GM06990 (cell line): Measurements from ENCODE around the gene ATG16L2.

Experiments used
- DNase-seq: peaks from one replicate; pipeline ENCODE4 v3.0.0-alpha.2; 2011; ENCODE audit not compliant: insufficient read length; ENCODE audit errors: extremely low read depth
- H3K27me3 ChIP-seq: replicated peaks from 2 replicates; pipeline ENCODE4 v1.6.0; 2011; ENCODE audit warnings: low read length; ENCODE audit not compliant: control insufficient read depth, insufficient read depth
- H3K36me3 ChIP-seq: 2 replicates; pipeline ENCODE4 v1.5.1; 2011; ENCODE audit warnings: low read length; ENCODE audit not compliant: control insufficient read depth, insufficient read depth
- H3K4me3 ChIP-seq: replicated peaks from 2 replicates; pipeline ENCODE4 v1.5.1; 2011; ENCODE audit warnings: low read depth, mild to moderate bottlenecking, control low read depth, low read length
- TF ChIP-seq, protein P1 (sequence below): IDR thresholded peaks from 2 replicates; pipeline ENCODE4 v1.5.1; 2011; ENCODE audit warnings: low read length, control low read depth, mild to moderate bottlenecking, inconsistent platforms; ENCODE audit not compliant: insufficient read depth, poor library complexity, severe bottlenecking

ATG16L2 gene

DNA sequence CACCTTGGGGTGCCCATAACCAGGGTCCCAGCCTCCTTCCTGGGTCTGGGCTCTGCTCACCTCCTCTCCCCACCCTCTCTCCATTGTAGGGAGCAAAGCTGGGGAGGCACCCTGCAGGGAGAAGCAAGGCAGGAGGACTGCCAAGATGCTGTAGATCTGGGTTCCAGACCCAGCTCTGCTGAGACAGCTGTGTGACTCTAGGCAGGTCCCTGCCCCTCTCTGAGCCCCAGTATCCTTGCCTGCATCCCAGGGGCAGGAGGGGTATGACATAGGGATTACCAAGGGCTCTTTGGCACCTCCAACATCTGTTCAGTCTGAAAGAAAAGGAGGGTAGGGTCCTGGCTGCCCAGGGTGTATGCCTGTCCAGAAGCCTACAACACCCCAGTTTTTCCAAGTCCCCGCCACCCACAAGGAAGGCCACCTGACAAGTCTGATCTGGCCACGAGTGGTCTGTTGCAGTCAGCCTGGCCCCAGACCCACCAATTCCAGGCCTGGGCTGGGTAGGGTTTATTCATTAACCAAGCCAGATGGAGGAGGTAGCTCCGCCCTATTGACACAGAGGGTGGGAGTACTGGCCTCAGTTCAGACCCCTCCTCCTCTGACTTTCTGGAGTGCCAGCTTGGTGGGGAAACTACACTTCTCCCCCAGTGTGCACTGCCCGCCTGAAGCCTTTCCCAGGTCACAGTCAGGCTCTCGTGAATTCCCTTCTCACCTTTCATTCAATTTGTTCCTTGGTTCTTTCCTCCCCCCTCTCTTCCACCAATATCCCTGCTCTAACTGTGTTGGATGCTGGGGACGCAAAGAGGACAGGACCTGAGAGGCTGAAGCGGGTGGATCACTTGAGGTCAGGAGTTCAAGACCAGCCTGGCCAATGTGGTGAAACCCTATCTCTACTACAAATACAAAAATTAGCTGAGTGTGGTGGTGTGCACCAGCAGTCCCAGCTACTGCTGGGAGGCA, 35.4 kb upstream of the ATG16L2 start:
- TF ChIP-seq, protein P1, sequence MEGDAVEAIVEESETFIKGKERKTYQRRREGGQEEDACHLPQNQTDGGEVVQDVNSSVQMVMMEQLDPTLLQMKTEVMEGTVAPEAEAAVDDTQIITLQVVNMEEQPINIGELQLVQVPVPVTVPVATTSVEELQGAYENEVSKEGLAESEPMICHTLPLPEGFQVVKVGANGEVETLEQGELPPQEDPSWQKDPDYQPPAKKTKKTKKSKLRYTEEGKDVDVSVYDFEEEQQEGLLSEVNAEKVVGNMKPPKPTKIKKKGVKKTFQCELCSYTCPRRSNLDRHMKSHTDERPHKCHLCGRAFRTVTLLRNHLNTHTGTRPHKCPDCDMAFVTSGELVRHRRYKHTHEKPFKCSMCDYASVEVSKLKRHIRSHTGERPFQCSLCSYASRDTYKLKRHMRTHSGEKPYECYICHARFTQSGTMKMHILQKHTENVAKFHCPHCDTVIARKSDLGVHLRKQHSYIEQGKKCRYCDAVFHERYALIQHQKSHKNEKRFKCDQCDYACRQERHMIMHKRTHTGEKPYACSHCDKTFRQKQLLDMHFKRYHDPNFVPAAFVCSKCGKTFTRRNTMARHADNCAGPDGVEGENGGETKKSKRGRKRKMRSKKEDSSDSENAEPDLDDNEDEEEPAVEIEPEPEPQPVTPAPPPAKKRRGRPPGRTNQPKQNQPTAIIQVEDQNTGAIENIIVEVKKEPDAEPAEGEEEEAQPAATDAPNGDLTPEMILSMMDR, result no peak
- Histone ChIP-seq H3K36me3 (no peaks in the 10 kb centered on the region; the same call in none of the 2 replicates), H3K27me3 (no peaks in the 10 kb centered on the region), H3K4me3 (no peak overlapping the region)
- no peak for DNase-seq

DNA sequence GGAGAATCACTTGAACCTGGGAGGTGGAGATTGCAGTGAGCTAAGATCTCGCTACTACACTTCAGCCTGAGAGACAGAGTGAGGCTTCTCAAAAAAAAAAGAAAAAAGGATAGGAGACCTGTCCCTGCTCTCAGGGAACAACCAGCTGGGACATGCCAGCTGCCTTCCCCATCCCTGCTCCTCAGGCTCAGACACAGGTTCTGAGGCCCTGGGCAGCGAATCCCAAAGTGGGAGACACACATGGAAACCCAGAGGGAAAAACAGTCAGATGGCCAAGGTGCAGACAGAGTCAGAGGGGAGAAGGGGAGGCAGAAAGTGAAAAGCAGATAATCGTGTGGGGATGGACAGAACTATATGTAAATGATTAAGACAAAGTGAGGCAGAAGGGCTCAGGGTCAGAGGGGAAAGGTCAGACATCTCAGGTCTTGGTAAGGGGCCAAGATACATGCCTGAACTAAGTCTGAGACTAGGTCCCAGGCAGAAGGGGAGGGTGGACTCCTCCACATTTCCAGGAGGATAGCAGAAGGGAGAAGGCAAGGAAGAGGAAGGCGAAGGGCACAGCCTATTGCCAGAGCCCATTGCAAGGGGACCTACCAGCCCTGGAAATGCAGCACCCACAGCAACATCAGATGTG, 34.6 kb upstream of the ATG16L2 start:
- Histone ChIP-seq H3K36me3 (no peaks in the 10 kb centered on the region; the same call in none of the 2 replicates), H3K27me3 (no peaks in the 10 kb centered on the region), H3K4me3 (no peak overlapping the region)
- TF ChIP-seq, protein P1, result no peak
- no peak for DNase-seq

DNA sequence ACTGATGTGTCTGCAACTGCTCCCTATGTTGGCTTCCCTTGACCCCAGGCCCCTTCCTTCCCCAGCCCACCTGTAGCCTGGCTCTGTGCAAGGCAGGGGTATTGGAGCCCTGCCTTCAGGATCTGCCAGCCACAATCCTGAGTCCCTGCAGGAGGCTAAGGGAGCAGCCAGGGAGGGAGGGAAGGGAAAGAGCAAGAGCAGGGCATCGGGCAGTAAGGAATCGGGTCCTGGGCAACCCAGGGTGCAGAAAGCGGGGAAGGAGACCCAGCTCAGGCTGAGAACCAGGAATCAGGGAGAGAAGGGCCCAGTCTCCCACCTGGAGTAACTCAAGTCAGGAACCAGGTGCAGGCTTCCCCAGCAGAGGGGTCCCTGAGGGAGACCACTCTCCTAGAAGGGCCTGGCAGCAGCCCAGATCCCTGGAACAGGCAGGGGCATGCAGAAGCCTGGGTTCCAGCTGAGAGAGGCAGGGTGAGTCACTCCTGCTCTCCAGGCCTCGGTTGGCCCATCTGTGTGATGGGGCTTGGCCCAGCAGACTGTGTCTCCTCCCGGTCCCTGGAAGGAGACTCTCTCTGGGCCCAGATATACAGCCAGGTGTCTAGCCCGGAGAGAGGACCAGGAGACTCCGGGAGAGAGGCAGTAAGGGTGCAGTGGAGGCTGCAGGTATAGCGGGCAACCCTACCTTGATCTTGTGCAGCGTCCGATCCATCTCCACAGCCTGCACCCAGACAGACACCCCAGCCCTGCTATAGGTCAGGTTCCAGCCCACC, 33.7 kb upstream of the ATG16L2 start:
- H3K4me3 ChIP-seq, result peak overlapping the region; percentile 62
- H3K36me3 ChIP-seq, result no peaks in the 10 kb centered on the region; the same call in none of the 2 replicates
- TF ChIP-seq, protein P1, result no peak
- DNase-seq, result no peak
- H3K27me3 ChIP-seq, result no peaks in the 10 kb centered on the region

DNA sequence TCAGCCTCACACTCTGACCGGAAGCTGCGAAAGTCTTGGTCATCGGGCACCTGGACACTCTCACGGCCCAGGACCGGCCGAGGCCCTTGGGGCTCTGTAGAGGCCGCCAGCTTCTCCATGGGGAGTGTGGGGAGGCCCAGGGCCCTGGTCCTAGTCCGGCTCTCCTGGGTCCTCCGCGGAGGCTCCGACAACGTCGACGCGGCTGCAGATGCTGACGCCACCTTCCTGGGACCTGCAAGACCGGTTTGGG, 33.2 kb upstream of the ATG16L2 start:
- H3K36me3 ChIP-seq, result no peaks in the 10 kb centered on the region; the same call in none of the 2 replicates
- peak overlapping the region; percentile 62 for H3K4me3 ChIP-seq
- DNase-seq, result no peak
- H3K27me3 ChIP-seq, result no peaks in the 10 kb centered on the region
- TF ChIP-seq, protein P1, result no peak

DNA sequence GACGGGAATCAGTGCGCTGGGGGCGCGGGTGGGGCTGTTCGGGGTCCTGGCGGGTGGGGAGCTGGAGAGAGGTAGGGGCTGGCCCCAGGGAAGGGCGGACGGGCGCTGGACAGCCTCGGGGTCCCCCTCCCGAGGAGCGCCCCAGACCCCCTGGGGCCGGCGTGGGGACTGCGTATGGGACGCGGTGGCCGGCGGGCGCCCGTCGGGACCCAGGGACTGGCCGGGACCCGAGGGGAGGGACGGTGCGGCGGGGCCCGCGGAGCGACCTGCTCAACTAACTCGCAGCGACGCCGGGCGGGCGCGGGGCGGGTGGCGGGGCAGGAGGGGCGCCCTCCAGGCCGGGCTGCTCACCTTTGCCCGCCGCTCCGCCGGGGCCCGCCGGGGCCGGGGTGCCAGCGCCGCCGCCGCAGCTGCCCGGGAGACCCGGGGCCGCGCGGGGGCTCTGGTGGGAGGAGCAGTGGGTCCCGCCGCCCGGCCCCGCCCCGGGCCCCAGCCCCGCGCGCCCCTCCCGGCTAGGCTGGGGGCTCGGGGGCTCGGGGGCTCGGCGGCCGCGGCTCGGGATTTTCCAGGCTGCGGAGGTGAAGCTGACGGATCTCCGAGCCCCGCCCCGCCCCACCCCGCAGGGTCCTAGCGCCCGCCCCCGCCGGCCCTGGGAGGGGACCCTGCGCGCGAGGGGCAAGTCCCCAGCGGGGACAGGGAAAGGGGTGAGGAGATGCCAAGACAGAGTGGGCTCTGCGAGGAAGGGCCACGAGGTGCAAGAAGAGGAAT, 32.7 kb upstream of the ATG16L2 start:
- Histone ChIP-seq H3K27me3 (no peaks in the 10 kb centered on the region), H3K4me3 (peak overlapping the region; percentile 62), H3K36me3 (no peaks in the 10 kb centered on the region; the same call in none of the 2 replicates)
- DNase-seq, result peak; percentile 44
- TF ChIP-seq, protein P1, result no peak
